Measurements from ENCODE around the gene NCKAP1.

GRCh38 chr2:182901748-182902147 lies 136.5 kb downstream of the NCKAP1 start:
- TF ChIP-seq POLR2AphosphoS5 (IDR thresholded peaks at IDR 0.05; ENCODE audit: low read depth, low read length): no peak
- TF ChIP-seq CTCF (IDR thresholded peaks at IDR 0.05): no peak
- no peak for TF ChIP-seq RFX5 (IDR thresholded peaks at IDR 0.05; ENCODE audit: low read length)
- no peak for TF ChIP-seq EP300 (IDR thresholded peaks at IDR 0.05; ENCODE audit: borderline replicate concordance in 1 of 2, low read depth in 1 of 2, low read length in 1 of 2)
- TF ChIP-seq TCF12 (IDR thresholded peaks at IDR 0.05): no peak
- no peak for TF ChIP-seq MXI1 (IDR thresholded peaks at IDR 0.05; ENCODE audit: low read depth, low read length)
- no peak for TF ChIP-seq YY1 (IDR thresholded peaks at IDR 0.05; ENCODE audit: low read depth)
- no peak for TF ChIP-seq GATA2 (CRISPR knock-in tag; IDR thresholded peaks at IDR 0.05)

Measured in SK-N-SH (cell line).